Adrenal gland (tissue), 5 donors: Measurements from ENCODE around the gene NIN.

Experiments
- POLR2A ChIP-seq, 2 donors: fragments of 450-650 bp; IDR thresholded peaks; one replicate each; pipeline ENCODE4 v1.6.1; 2017; ENCODE audit warnings: antibody characterized with exemption in 2 of 2, mild to moderate bottlenecking in 2 of 2, moderate library complexity in 1 of 2
- TF ChIP-seq, protein P1 (sequence below), 6 experiments: fragments of 450-650 bp in 4 of 6; fragments of 200-600 bp in 2 of 6; sonication (generic) in 1 of 6; IDR thresholded peaks; 1 replicate in 5 of 6; 2 replicates in 1 of 6; pipeline versions ENCODE4 v1.5.1 to v1.8.0; 2016 to 2021; ENCODE audit warnings: antibody characterized with exemption in 6 of 6, mild to moderate bottlenecking in 2 of 6, moderate library complexity in 1 of 6
- donor health status: DM: no; HTN: no; CAD: no.

DNA sequence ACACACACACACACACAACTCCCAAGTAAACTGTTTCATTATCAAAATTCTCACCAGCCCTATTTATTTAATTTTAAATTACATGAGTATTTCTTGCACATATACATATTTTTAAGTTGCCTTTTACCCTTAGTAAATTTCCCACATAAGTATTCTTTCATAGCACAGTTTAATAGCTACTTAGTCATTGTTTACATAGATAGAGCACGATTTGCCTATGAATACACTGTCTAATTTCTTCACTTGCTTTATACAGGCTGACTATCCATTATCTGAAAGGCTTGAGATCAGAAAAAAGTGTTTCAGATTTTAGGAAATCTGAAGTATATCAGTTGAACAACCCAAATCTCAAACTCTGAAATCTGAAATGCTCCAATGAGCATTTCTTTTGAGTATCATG is 30.9 kb downstream of the NIN start:
- TF ChIP-seq, protein P1, sequence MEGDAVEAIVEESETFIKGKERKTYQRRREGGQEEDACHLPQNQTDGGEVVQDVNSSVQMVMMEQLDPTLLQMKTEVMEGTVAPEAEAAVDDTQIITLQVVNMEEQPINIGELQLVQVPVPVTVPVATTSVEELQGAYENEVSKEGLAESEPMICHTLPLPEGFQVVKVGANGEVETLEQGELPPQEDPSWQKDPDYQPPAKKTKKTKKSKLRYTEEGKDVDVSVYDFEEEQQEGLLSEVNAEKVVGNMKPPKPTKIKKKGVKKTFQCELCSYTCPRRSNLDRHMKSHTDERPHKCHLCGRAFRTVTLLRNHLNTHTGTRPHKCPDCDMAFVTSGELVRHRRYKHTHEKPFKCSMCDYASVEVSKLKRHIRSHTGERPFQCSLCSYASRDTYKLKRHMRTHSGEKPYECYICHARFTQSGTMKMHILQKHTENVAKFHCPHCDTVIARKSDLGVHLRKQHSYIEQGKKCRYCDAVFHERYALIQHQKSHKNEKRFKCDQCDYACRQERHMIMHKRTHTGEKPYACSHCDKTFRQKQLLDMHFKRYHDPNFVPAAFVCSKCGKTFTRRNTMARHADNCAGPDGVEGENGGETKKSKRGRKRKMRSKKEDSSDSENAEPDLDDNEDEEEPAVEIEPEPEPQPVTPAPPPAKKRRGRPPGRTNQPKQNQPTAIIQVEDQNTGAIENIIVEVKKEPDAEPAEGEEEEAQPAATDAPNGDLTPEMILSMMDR (IDR thresholded peaks at IDR 0.05), result no peak
- no peak for TF ChIP-seq POLR2A (IDR thresholded peaks at IDR 0.05)
